NCI-H2081 treated with DMSO at 0.1 percent for 48 hours (cell line): ENCODE measurements around the gene BHLHE41.

Source experiments
- DNase-seq: peaks from one replicate; lab custom pipeline; 2025; lab: John Stamatoyannopoulos, UW

Gene BHLHE41

DNA sequence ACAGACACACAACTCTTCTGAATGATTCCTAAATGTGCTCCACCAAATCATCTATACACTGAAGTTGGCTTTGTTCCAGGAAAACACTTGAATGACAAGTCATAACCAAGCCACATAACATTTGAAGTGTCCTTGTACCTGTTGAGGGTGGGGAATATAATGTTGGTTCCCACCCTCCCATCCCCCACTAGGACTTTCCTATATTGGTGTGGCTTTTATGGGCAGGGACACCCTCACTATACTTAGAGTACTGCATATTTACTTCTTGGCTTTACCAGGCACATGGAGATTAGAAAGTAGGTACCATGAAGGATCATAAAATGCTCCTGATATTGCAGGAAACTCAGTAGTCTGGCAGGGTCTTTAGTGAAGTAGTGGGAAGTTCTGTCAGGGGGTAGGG is 9.7 kb upstream of the BHLHE41 start:
- no peak for DNase-seq

DNA sequence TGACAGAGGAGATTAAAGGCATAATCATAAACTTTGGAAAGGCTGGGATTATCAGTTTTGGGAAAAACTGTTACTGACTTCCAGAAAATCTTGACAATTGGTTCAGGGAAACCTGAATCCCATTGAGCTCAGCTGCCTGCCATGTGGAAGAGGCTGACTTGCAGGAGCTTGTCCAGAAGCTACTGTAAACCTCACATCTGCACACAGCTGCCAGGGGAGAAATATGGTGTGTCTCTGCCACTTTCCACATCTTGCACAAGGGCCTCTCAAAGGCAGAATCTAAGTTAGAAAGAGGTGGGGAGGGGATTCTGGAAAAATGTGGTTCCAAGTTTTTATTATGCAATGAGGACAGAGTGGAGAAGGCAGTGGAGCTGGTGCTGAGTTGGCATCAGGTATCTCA is 8.7 kb upstream of the BHLHE41 start:
- DNase-seq, result no peak

GRCh38 chr12:26132866-26133265 is 8.0 kb upstream of the BHLHE41 start:
- DNase-seq, result no peak

DNA sequence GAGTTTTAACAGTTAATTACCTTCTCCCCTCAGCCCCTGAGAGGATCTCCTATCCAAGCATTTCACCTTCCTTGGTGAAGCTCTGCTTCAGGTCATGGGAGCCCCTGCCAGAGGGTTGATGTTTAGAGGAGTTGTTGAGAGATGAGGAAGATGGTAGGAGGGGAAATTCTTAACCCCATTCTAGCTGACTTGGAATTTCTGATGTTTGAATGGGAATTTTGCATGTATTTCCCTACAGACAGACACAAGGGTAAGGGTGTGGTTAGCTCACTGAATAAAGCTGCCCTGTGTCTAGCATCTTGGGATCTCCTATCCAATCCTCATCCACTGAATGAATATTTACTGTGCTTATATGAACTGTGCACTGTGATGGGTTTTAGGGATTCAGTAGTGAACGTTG is 7.1 kb upstream of the BHLHE41 start:
- no peak for DNase-seq

DNA sequence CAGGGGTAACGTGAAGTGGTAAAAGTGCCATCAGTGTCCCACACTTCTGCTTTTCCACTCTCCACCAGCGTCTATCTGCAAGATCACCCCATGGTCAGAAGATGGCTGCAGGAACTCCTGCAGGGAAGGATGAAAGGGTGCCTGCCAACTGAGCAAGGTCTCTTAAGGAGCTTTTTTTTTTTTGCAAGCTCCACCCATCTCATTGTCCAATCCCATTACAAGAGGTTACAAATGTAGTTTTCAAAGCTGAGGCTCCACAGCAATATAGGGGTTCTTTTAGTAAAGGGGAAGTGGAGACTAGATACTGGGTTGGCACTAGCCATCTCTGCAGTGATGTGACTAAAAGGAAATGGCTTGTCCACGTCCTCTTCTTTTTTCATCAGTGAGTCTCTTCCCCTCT is 5.9 kb upstream of the BHLHE41 start:
- no peak for DNase-seq

- DNase-seq, result no peak
Measured at GRCh38 chr12:26128168-26128567, 3.3 kb upstream of the BHLHE41 start.

GRCh38 chr12:26127404-26127803 is 2.6 kb upstream of the BHLHE41 start:
- DNase-seq, result no peak

DNA sequence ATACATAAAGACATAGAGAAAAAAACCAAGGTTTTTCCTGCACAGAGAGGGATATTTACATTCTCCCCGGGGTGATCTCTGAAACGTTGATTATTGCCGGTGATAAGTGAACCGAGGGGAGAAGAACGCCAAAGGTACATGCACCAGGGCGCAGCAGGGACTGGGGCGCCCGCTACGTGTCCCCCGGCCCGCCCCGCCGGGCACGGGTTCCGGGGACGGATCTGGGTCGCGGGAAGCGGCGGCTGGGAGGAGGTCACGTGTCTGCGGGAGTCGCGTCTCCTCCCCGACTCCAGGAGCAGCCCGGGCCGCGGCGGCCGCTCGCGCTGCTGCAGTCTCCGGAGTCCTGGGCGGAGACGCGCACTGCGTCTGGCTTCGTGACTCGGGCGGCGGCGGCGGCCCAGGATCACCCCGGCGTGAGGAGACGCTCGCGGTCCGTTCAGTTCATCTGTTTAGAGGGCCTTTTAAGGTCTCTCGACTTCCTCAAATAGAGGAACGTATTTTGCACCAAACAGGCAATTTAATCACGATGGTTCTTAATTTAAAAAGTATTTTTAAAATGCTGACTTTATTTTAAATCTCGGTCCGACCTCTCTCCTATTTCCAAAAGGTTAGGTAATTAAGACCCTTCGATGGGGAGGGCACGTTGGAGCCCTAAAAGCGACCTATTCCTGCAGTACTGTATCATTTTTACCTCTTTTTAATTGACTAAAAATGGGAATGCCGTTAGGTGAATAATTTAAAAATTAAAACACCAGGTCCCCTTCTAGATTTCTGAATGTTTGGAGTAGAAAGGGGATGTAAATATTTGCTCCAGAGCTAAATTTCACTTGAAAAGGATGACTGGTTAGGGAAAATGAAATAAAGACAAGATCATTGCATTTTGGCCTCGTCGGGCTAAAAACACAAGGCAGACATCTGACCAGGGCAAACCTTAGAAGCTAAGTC is 1.8 kb upstream of the BHLHE41 start:
- no peak for DNase-seq

DNA sequence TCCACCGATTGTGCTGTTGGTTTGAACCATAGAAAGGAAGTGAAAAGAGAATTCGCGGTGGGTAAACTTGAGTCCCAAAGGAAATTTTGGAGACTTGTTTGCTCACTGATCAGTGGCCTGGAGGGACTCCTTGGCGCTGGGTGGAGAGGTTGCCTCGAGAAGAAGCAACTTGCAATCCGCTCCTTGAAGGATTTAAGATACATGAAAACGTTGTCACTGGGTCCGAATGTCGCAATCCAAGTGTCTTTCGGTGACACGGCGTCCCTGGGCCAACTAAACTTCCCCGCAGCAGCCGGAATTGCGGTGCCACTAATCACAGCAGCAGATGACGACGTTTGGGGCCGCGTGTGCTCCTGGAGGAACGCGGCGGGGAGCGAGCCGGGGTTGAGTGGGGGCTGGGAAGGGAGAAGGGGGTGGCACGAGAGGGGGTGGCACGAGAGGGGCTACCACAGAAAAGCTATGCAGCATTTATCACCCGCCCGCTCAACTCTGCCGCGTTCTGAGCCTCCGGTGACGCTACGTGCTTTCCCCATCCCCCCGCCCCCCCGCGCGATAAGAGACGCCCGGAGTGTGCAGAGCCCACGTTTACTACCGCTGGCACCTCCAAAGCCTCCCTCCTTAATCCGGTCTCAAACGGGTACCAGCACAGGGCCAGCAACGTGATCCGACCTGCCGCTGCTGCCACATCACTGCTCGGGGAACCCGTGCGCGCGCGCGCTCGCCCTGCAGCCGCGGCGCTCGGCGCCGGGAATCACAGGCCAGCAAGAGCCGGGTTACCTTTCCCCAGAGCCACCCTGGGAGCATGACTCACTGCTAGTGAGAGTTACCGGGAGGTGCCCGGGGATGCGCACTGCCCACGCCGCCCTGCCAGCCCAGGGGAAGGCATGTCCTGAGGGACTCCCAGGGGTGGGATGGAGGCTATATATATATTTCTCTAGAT is 833 bp upstream of the BHLHE41 start:
- DNase-seq, result no peak

DNA sequence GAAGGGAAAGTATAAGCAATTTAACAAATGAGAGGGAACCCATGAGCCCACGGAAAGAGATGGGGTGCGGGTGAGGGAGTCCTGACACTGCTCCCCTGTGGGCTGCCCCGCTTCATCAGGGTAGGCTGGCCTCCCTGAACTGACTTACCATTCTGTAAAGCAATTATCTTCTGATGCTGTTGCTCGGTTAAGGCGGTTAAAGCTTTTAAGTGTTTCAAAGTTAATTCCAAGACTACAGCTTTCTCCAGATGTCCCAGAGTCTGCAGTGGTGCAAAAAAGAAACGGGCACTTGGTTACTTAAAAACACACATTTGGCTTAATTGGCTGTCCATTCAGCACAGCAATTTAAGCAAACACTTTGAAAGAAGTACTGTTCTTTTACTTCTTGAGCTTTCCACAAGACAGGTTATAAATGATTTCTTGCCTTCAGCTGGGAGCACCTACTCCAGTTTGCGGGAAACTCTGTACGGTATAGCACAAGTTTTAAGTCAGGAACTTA is 1.3 kb downstream of the BHLHE41 start:
- no peak for DNase-seq

GRCh38 chr12:26122681-26123481 is 2.0 kb downstream of the BHLHE41 start:
- no peak for DNase-seq

DNA sequence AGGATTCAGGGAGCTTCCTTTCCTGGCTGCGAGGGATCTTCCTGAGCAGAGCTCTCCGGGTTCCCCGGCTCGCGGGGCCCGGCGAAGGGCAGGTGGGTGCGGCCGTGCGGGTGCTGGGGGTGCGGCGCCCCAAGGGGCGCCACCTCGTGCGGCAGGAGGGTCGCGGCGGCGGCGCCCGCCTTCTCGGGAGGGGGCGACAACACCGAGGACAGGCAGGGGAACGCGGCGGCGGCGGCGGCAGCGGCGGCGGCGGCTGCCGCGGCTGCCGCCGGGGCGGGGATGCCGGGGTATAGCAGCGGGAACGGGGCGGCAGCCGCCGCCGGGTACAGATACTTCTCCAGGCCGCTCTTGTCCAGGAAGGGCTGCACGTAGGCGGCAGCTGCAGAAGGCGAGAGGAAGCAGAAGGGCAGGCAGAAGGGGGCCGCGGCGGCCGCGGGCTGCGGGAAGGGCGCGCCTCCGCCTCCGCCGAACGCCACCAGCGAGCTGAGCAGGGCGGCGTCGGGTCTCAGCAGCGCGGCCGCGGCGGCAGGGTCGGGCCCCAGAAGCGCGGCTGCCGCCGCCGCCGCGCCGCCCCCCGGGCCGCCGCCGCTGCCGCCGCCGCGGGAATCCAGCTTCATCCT is 2.7 kb downstream of the BHLHE41 start:
- DNase-seq, result no peak

DNA sequence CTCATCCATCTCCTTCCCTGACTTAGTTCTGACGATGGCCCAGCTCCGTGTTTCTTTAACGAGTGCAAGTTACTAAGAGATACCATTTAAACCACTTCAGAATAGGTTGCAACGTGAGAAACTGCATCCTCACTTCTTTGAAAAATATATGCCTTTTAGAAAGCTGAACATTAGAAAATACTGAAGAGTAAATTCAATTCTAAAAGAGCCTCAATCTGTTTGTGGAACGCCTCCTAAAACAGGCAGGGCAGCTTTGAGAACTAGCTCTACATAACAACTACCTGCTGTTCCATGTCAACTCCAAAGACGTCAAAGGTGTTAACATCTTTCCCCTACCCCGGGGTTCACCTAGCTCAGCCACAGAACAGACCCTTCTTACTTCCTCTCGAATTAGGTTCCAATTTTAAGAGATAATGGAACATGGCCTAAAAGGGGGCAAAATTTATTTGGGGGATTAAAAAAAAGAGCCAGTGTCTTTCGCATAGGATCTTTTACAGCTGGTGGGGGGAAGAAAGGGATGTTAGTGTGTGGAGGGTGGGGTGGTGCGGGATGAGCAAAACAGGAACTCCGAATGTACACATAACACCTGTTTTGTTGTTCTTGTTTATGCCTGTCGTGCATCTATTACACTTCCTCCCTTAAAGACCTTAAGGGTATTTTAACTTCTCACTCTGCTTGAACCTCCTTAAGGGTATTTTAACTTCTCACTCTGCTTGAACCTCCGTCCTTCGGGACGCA is 3.3 kb downstream of the BHLHE41 start:
- DNase-seq, result no peak

DNA sequence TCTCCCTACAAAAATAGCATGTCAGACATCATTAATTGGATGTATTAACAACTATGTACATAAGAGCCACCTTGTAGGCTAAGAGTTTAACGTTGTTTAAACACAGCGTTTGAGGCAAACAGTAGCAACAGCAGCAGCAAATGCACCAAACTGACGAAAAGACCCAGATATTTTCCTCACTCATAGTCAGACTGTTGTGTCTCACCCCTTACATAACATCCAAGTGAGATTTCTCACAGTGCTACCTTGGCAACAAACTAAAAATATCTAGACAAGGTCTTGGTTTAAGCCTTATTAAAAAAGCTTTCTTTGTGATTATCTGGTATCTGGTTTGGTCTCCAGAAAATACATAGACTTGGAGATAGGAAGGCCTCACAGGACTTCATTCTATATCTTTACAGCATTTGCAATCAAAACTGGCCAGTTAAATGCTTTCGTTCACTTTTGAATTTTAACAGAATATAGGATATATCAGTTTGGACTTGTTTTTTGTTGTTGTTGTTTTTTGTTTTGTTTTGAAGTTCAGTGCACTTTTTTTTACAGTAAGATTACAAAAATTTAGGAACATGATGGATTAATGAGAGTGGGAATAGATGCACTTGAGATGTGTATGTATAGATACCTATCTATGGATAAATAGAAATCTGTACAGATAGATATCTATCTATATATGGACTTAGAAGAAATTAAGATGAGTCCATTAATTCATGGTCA is 4.1 kb downstream of the BHLHE41 start:
- no peak for DNase-seq

DNA sequence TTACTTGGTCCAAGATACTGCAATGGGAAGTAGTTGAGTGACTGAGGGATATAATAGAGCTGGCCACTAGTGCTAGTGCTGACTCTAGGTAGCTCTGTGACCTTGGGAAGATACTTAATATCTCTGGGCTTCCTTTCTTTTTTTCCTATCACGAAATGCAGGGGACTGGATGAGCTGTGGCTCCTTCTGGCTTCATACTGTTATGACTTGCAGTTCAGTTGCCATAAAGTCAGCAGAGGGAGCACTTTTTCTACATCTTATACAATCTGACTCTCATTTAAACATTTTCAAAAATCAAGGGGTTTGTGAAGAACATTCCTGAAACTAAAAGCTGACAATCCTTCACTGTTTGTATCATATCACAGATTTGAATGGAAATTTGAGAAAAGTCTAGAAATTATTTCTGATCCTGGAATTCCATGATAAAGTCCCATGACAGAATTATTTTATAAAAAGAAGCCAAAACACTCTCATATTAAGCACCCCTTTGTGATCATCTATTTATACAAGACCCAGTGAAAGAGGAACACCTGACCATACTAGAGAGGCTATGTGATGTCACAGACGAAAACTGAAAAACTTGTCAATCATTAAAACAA is 5.3 kb downstream of the BHLHE41 start:
- no peak for DNase-seq

DNA sequence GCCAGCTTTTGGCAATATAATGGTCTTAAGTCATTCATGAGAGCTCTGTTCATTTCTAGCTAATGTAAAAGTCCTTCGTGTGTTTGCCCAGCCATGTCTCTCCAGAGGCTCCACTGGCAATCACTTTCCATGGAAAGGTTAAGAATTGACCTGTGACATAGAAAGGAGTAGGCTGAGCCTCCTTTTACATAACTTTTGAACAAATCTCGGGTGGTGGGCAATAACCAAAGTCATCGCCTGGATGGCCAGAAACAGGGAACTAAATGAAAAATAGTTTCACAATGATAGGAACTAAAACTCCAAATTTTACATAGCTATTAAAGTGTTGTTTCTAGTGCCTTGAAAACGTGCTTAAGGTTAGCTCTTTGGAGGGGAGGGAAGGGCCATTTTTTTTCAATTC is 6.5 kb downstream of the BHLHE41 start:
- no peak for DNase-seq

GRCh38 chr12:26116829-26117715 is 7.8 kb downstream of the BHLHE41 start:
- DNase-seq, result no peak

- no peak for DNase-seq
Measured at GRCh38 chr12:26114720-26115401, 10.0 kb downstream of the BHLHE41 start.
